Measurements from ENCODE around the gene R3HDM1. TPM values are rescaled to one million over a fixed set of nuclear protein-coding genes. Genes with fewer than 3 reads are reported as not detected.

Gene R3HDM1
- 10 to 100 TPM; 14.5 to 60.3 TPM for total RNA-seq

- intact Hi-C loops (cut with DNase I), result no loop called here
- ATAC-seq, result peak; percentile 91
- H3K36me3 ChIP-seq (replicated peaks in 1 of 2; ENCODE audit: insufficient read depth in 1 of 2, low read depth in 2 of 2), result no peaks in the 10 kb centered on the region
- TF ChIP-seq POLR2A (IDR thresholded peaks at IDR 0.05) (peak; percentile 23 to 52 (median 41)), CTCF (IDR thresholded peaks at IDR 0.05) (no peak)
- peak; percentile 99 to 100 (median 99) for DNase-seq
- peaks cover 14% of the 10 kb centered on the region for H3K4me1 ChIP-seq
- H3K27ac ChIP-seq, result peak within 1 kb of the TSS; percentile 78 to 97 (median 92)
- 0% methylated on average over 41 to 72 of the region's 75 CpGs for WGBS, 2 donors
- H3K27me3 ChIP-seq, result no peaks in the 10 kb centered on the region
- peak within 1 kb of the TSS; percentile 94 to 97 for H3K4me3 ChIP-seq
- no peaks in the 10 kb centered on the region for H3K9me3 ChIP-seq
Observed at GRCh38 chr2:135531231-135532197, at the start of gene R3HDM1. Gene R3HDM1 (plus strand): TSS chr2:135531484. CDS start chr2:135604846, 73,362 bp downstream.

- intact Hi-C loops (cut with DNase I), result no loop called here
- Histone ChIP-seq H3K4me1 (no peaks in the 10 kb centered on the region), H3K27ac (no peak overlapping the region), H3K27me3 (no peaks in the 10 kb centered on the region), H3K36me3 (replicated peaks in 1 of 2; ENCODE audit: insufficient read depth in 1 of 2, low read depth in 2 of 2) (no peaks in the 10 kb centered on the region), H3K9me3 (no peaks in the 10 kb centered on the region), H3K4me3 (no peak overlapping the region)
- 97 to 99% methylated on average over 4 of the region's 4 CpGs for WGBS, 2 donors
- no peak for ATAC-seq
- DNase-seq, result no peak
- TF ChIP-seq CTCF (IDR thresholded peaks at IDR 0.05) (no peak), POLR2A (IDR thresholded peaks at IDR 0.05) (no peak)
Observed at GRCh38 chr2:135485441-135485840, 45.8 kb upstream of the R3HDM1 start.

DNA sequence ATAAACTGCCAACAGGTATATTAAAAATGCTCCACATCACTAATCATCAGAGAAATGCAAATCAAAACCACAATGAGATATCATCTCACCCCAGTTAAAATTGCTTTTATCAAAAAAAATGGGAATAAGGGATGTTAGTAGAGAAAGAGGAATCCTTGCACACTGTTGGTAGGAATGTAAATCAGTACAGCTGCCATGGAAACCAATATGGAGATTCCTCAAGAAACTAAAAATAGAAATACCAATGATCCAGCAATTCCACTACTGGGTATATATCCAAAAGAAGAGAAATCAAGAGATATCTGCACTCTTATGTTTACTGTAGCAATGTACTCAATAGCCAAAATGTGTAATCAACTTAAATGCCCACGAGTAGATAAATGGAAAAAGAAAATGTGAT, 40.9 kb upstream of the R3HDM1 start:
- ATAC-seq, result no peak
- no peak for DNase-seq
- no peaks in the 10 kb centered on the region for H3K4me1 ChIP-seq
- H3K36me3 ChIP-seq (replicated peaks in 1 of 2; ENCODE audit: insufficient read depth in 1 of 2, low read depth in 2 of 2), result no peaks in the 10 kb centered on the region
- no peaks in the 10 kb centered on the region for H3K27me3 ChIP-seq
- H3K9me3 ChIP-seq, result no peaks in the 10 kb centered on the region
- intact Hi-C loops (cut with DNase I), result no loop called here
- TF ChIP-seq CTCF (IDR thresholded peaks at IDR 0.05), result no peak
- TF ChIP-seq POLR2A (IDR thresholded peaks at IDR 0.05), result no peak
- 73 to 83% methylated on average over 1 of the region's 1 CpG for WGBS, 2 donors
- no peak overlapping the region for H3K27ac ChIP-seq
- no peak overlapping the region for H3K4me3 ChIP-seq

- Histone ChIP-seq H3K27ac (no peak overlapping the region), H3K4me3 (no peak overlapping the region), H3K27me3 (no peaks in the 10 kb centered on the region), H3K36me3 (replicated peaks in 1 of 2; ENCODE audit: insufficient read depth in 1 of 2, low read depth in 2 of 2) (no peaks in the 10 kb centered on the region), H3K4me1 (no peaks in the 10 kb centered on the region), H3K9me3 (peaks cover 0 to 10% (median 0%) of the 10 kb centered on the region in 3 donors)
- ATAC-seq (no peak), DNase-seq (no peak)
- TF ChIP-seq POLR2A (IDR thresholded peaks at IDR 0.05) (no peak), CTCF (IDR thresholded peaks at IDR 0.05) (no peak)
- WGBS, 2 donors, result 89 to 100% methylated on average over 1 of the region's 1 CpG
- intact Hi-C loops (cut with DNase I), result no loop called here
Observed at GRCh38 chr2:135494503-135494902, 36.8 kb upstream of the R3HDM1 start.

Measured in body of pancreas (tissue), 4 donors.